Effector memory CD4-positive, alpha-beta T cell (primary cell): ENCODE data around the gene UBXN10.

Source experiments
- DNase-seq, 3 donors: peaks; one replicate each; pipeline ENCODE4 v3.0.0-alpha.2; 2020
- H3K27ac ChIP-seq: 2 replicates; pipeline ENCODE4 v1.7.0; 2013; ENCODE audit warnings: mild to moderate bottlenecking, low read length, moderate library complexity; ENCODE audit not compliant: insufficient read depth, poor library complexity, severe bottlenecking
- H3K27me3 ChIP-seq: replicated peaks from 2 replicates; pipeline ENCODE4 v1.7.0; 2013; ENCODE audit warnings: mild to moderate bottlenecking, low read length; ENCODE audit not compliant: insufficient read depth, control insufficient read depth, poor library complexity, severe bottlenecking
- H3K36me3 ChIP-seq: 2 replicates; pipeline ENCODE4 v1.7.0; 2013; ENCODE audit warnings: mild to moderate bottlenecking, low read length, moderate library complexity; ENCODE audit not compliant: control insufficient read depth, insufficient read depth
- H3K4me1 ChIP-seq: 2 replicates; pipeline ENCODE4 v1.7.0; 2013; ENCODE audit warnings: low read length, mild to moderate bottlenecking; ENCODE audit not compliant: control insufficient read depth, insufficient read depth, poor library complexity, severe bottlenecking
- H3K4me3 ChIP-seq: 2 replicates; pipeline ENCODE4 v1.7.0; 2013; ENCODE audit warnings: low read length, low read depth, mild to moderate bottlenecking; ENCODE audit not compliant: insufficient read depth, poor library complexity, severe bottlenecking
- H3K9me3 ChIP-seq: 2 replicates; pipeline ENCODE4 v1.7.0; 2013; ENCODE audit warnings: mild to moderate bottlenecking, low read length, moderate library complexity; ENCODE audit not compliant: control insufficient read depth
- total RNA-seq, 3 donors: gene quantifications; one replicate each; lab custom pipeline; 2026; lab: John Stamatoyannopoulos, UW

The UBXN10 gene
- 0.69 to 4.3 (median 2.3) reads per million in 3 donors for total RNA-seq

- peak within 1 kb of the TSS; percentile 66 for H3K4me3 ChIP-seq
- H3K36me3 ChIP-seq: no peaks in the 10 kb centered on the region
- DNase-seq: peak in 2 of 3 donors; percentile 14 to 22
- H3K27ac ChIP-seq: peak within 1 kb of the TSS; percentile 36
- peaks cover 29% of the 10 kb centered on the region for H3K4me1 ChIP-seq
- no peaks in the 10 kb centered on the region for H3K9me3 ChIP-seq
- H3K27me3 ChIP-seq: no peaks in the 10 kb centered on the region
These were observed at the start of gene UBXN10, which contains the start of gene PLA2G2C for GRCh38 chr1:20185834-20186782. Gene UBXN10, plus strand, starts transcription at chr1:20186096. Its CDS starts 4,466 bp downstream, at chr1:20190562. Gene PLA2G2C, minus strand, starts transcription at chr1:20186518. Its CDS starts 9,155 bp downstream, at chr1:20177363.

GRCh38 chr1:20136249-20136648 is 49.6 kb upstream of the UBXN10 start:
- DNase-seq: no peak
- H3K27ac ChIP-seq: no peak overlapping the region
- H3K4me1 ChIP-seq: no peaks in the 10 kb centered on the region
- no peaks in the 10 kb centered on the region for H3K27me3 ChIP-seq
- no peaks in the 10 kb centered on the region for H3K36me3 ChIP-seq
- no peaks in the 10 kb centered on the region for H3K9me3 ChIP-seq
- H3K4me3 ChIP-seq: no peak overlapping the region

- Histone ChIP-seq H3K36me3 (no peaks in the 10 kb centered on the region), H3K9me3 (no peaks in the 10 kb centered on the region), H3K27ac (no peak overlapping the region), H3K4me1 (no peaks in the 10 kb centered on the region), H3K4me3 (no peak overlapping the region), H3K27me3 (no peaks in the 10 kb centered on the region)
- no peak for DNase-seq
These were observed 48.8 kb upstream of the UBXN10 start for GRCh38 chr1:20137055-20137454.

GRCh38 chr1:20137604-20138003 is 48.3 kb upstream of the UBXN10 start:
- Histone ChIP-seq H3K27me3 (no peaks in the 10 kb centered on the region), H3K4me3 (no peak overlapping the region), H3K4me1 (no peaks in the 10 kb centered on the region), H3K9me3 (no peaks in the 10 kb centered on the region), H3K27ac (no peak overlapping the region), H3K36me3 (no peaks in the 10 kb centered on the region)
- no peak for DNase-seq

- no peak for DNase-seq
- H3K27me3 ChIP-seq: no peaks in the 10 kb centered on the region
- H3K27ac ChIP-seq: no peak overlapping the region
- no peaks in the 10 kb centered on the region for H3K9me3 ChIP-seq
- no peak overlapping the region for H3K4me3 ChIP-seq
- no peaks in the 10 kb centered on the region for H3K4me1 ChIP-seq
- H3K36me3 ChIP-seq: no peaks in the 10 kb centered on the region
These were observed 47.5 kb upstream of the UBXN10 start for GRCh38 chr1:20138346-20138745.

GRCh38 chr1:20138961-20139550 is 46.8 kb upstream of the UBXN10 start, which contains the start of gene PLA2G2F:
Gene PLA2G2F, plus strand, starts transcription at chr1:20139323. Its CDS starts 105 bp downstream, at chr1:20139428.
- no peaks in the 10 kb centered on the region for H3K4me1 ChIP-seq
- H3K4me3 ChIP-seq: no peak within 1 kb of the TSS
- no peak within 1 kb of the TSS for H3K27ac ChIP-seq
- DNase-seq: no peak
- H3K27me3 ChIP-seq: no peaks in the 10 kb centered on the region
- H3K36me3 ChIP-seq: no peaks in the 10 kb centered on the region
- H3K9me3 ChIP-seq: no peaks in the 10 kb centered on the region

- Histone ChIP-seq H3K9me3 (no peaks in the 10 kb centered on the region), H3K36me3 (no peaks in the 10 kb centered on the region)
- DNase-seq: no peak
These were observed 45.9 kb upstream of the UBXN10 start for GRCh38 chr1:20139776-20140612.

GRCh38 chr1:20141001-20141400 is 44.9 kb upstream of the UBXN10 start:
- H3K9me3 ChIP-seq: no peaks in the 10 kb centered on the region
- no peaks in the 10 kb centered on the region for H3K27me3 ChIP-seq
- H3K4me1 ChIP-seq: no peaks in the 10 kb centered on the region
- H3K4me3 ChIP-seq: no peak overlapping the region
- no peak overlapping the region for H3K27ac ChIP-seq
- no peaks in the 10 kb centered on the region for H3K36me3 ChIP-seq
- no peak for DNase-seq

More at GRCh38 chr1:20139776-20140612, 45.9 kb upstream of the UBXN10 start:
- no peaks in the 10 kb centered on the region for H3K27me3 ChIP-seq
- H3K4me3 ChIP-seq: no peak overlapping the region
- no peak overlapping the region for H3K27ac ChIP-seq
- no peaks in the 10 kb centered on the region for H3K4me1 ChIP-seq

- no peak for DNase-seq
- no peaks in the 10 kb centered on the region for H3K9me3 ChIP-seq
- H3K4me1 ChIP-seq: no peaks in the 10 kb centered on the region
- no peak overlapping the region for H3K4me3 ChIP-seq
- no peak overlapping the region for H3K27ac ChIP-seq
- no peaks in the 10 kb centered on the region for H3K36me3 ChIP-seq
- no peaks in the 10 kb centered on the region for H3K27me3 ChIP-seq
These were observed 44.4 kb upstream of the UBXN10 start for GRCh38 chr1:20141466-20141865.
